H1 (cell line): Measurements from ENCODE around the gene MAN1C1. TPM values are rescaled to one million over a fixed set of nuclear protein-coding genes. Genes with fewer than 3 reads are reported as not detected.
A peak's percentile ranks its signal among the peaks of the same experiment; 100 is the strongest.

ENCODE experiments used
- CTCF ChIA-PET: fragments of 300-600 bp; sonication (Branson Sonifier 250); formaldehyde crosslinking; loops from one replicate; lab custom pipeline; 2021; ENCODE audit not compliant: partially characterized antibody; lab: Charles Lee
- POLR2A ChIA-PET: fragments of 300-600 bp; sonication (Branson Sonifier 250); formaldehyde crosslinking; loops from one replicate; lab custom pipeline; 2021; ENCODE audit warnings: inconsistent platforms; ENCODE audit not compliant: partially characterized antibody; lab: Charles Lee
- DNase-seq, 2 experiments: peaks; one replicate each; pipeline versions ENCODE4 v3.0.0 to v3.0.0-alpha.2; 2010 to 2022; ENCODE audit warnings: low spot score in 2 of 2, low read depth in 1 of 2, mixed read lengths in 1 of 2
- FAIRE-seq: peaks from 2 replicates; lab custom pipeline; 2011; peaks lifted over from hg19 to GRCh38; lab: Jason Lieb, UNC
- H2AFZ ChIP-seq: 2 replicates; pipeline ENCODE4 v1.8.1; 2012; ENCODE audit warnings: low read length, inconsistent platforms
- H2AK5ac ChIP-seq: 2 replicates; pipeline ENCODE4 v1.6.1; 2013; ENCODE audit warnings: low read depth, low read length
- H2BK120ac ChIP-seq: replicated peaks from 2 replicates; pipeline ENCODE3; 2013; ENCODE audit warnings: low read depth, low read length, inconsistent platforms
- H2BK12ac ChIP-seq: 2 replicates; pipeline ENCODE4 v1.6.1; 2013; ENCODE audit warnings: low read depth, low read length
- H2BK15ac ChIP-seq: 2 replicates; pipeline ENCODE4 v1.6.1; 2013; ENCODE audit warnings: low read length
- H2BK20ac ChIP-seq: 2 replicates; pipeline ENCODE4 v1.6.1; 2013; ENCODE audit warnings: low read length
- H2BK5ac ChIP-seq: 2 replicates; pipeline ENCODE4 v1.6.1; 2013; ENCODE audit warnings: low read depth, low read length
- H3K14ac ChIP-seq: 2 replicates; pipeline ENCODE4 v1.6.1; 2013; ENCODE audit warnings: inconsistent platforms; ENCODE audit not compliant: insufficient read length
- H3K18ac ChIP-seq: 2 replicates; pipeline ENCODE4 v1.6.1; 2013; ENCODE audit warnings: low read length; ENCODE audit errors: extremely low read depth
- H3K23ac ChIP-seq: 2 replicates; pipeline ENCODE4 v1.6.1; 2013; ENCODE audit warnings: inconsistent platforms; ENCODE audit not compliant: insufficient read length
- H3K23me2 ChIP-seq: 2 replicates; pipeline ENCODE4 v1.6.1; 2013; ENCODE audit warnings: low read depth, low read length
- H3K27ac ChIP-seq: 2 replicates; pipeline ENCODE4 v1.6.1; 2011; ENCODE audit warnings: low read depth, low read length, inconsistent platforms
- H3K27me3 ChIP-seq, 4 experiments: replicated peaks in 1 of 4; 1 replicate in 1 of 4; 2 replicates in 3 of 4; pipeline versions ENCODE4 v1.6.1 to v1.8.1; 2011 to 2013; ENCODE audit warnings: low read length in 3 of 4, mild to moderate bottlenecking in 3 of 4, inconsistent platforms in 2 of 4, mixed read lengths in 2 of 4, moderate library complexity in 1 of 4; ENCODE audit not compliant: control insufficient read depth in 3 of 4, insufficient read depth in 3 of 4; ENCODE audit errors: extremely low read depth in 1 of 4
- H3K36me3 ChIP-seq, 4 experiments: 2 replicates each; pipeline versions ENCODE4 v1.6.1 to v1.8.1; 2011 to 2013; ENCODE audit warnings: mild to moderate bottlenecking in 4 of 4, low read length in 3 of 4, moderate library complexity in 2 of 4, control low read depth in 1 of 4, inconsistent platforms in 1 of 4; ENCODE audit not compliant: insufficient read depth in 4 of 4, control insufficient read depth in 2 of 4
- H3K4ac ChIP-seq: replicated peaks from 2 replicates; pipeline ENCODE3; 2013; ENCODE audit warnings: low read length, low read depth, mixed read lengths, inconsistent platforms; ENCODE audit not compliant: insufficient read length
- H3K4me1 ChIP-seq, 4 experiments: replicated peaks in 1 of 4; 1 replicate in 1 of 4; 2 replicates in 3 of 4; pipeline versions ENCODE4 v1.6.1 to v1.8.1; 2011 to 2013; ENCODE audit warnings: low read length in 3 of 4, inconsistent platforms in 2 of 4, mixed read lengths in 1 of 4; ENCODE audit not compliant: insufficient read depth in 4 of 4, control insufficient read depth in 3 of 4
- H3K4me2 ChIP-seq, 2 experiments: 2 replicates each; pipeline versions ENCODE4 v1.6.1 to v1.8.1; 2011 to 2013; ENCODE audit warnings: low read depth in 2 of 2, low read length in 2 of 2, control low read depth in 1 of 2, inconsistent platforms in 1 of 2, mild to moderate bottlenecking in 1 of 2; ENCODE audit not compliant: insufficient read depth in 1 of 2
- H3K4me3 ChIP-seq, 4 experiments: fragments of 200-600, 300-600 bp in 1 of 4; sonication (generic), shearing (Covaris generic), sonication (Bioruptor Twin) in 1 of 4; 2 replicates each; pipeline versions ENCODE4 v1.5.1 to v1.8.1; 2011 to 2016; ENCODE audit warnings: low read length in 4 of 4, low read depth in 3 of 4, control low read depth in 2 of 4, inconsistent platforms in 2 of 4, mild to moderate bottlenecking in 2 of 4, mixed read lengths in 1 of 4, moderate library complexity in 1 of 4; ENCODE audit not compliant: insufficient read depth in 2 of 4; ENCODE audit errors: extremely low read depth in 1 of 4
- H3K56ac ChIP-seq: replicated peaks from 2 replicates; pipeline ENCODE3; 2013; ENCODE audit warnings: low read depth, mild to moderate bottlenecking, mixed read lengths, low read length, inconsistent platforms; ENCODE audit not compliant: insufficient read length
- H3K79me1 ChIP-seq: 2 replicates; pipeline ENCODE4 v1.6.1; 2013; ENCODE audit warnings: low read depth, low read length, control low read depth
- H3K79me2 ChIP-seq, 2 experiments: 2 replicates each; pipeline versions ENCODE4 v1.6.1 to v1.8.1; 2012 to 2013; ENCODE audit warnings: low read length in 2 of 2, mild to moderate bottlenecking in 2 of 2, inconsistent platforms in 1 of 2; ENCODE audit not compliant: insufficient read depth in 2 of 2, control insufficient read depth in 1 of 2
- H3K9ac ChIP-seq, 4 experiments: replicated peaks in 1 of 4; 1 replicate in 1 of 4; 2 replicates in 3 of 4; pipeline versions ENCODE4 v1.6.1 to v1.8.1; 2011 to 2013; ENCODE audit warnings: low read depth in 3 of 4, low read length in 3 of 4, control low read depth in 2 of 4, mild to moderate bottlenecking in 2 of 4, moderate library complexity in 2 of 4, inconsistent platforms in 1 of 4; ENCODE audit errors: extremely low read depth in 1 of 4
- H3K9me3 ChIP-seq, 2 experiments: 2 replicates each; pipeline versions ENCODE4 v1.6.1 to v1.8.1; 2012 to 2013; ENCODE audit warnings: mild to moderate bottlenecking in 2 of 2, moderate library complexity in 2 of 2, control low read depth in 1 of 2, inconsistent platforms in 1 of 2, low read depth in 1 of 2, low read length in 1 of 2, mixed read lengths in 1 of 2; ENCODE audit not compliant: insufficient read depth in 2 of 2
- H4K20me1 ChIP-seq, 2 experiments: replicated peaks in 1 of 2; 2 replicates each; pipeline versions ENCODE3 to v1.8.1; 2011 to 2013; ENCODE audit warnings: inconsistent platforms in 2 of 2, low read length in 2 of 2, mild to moderate bottlenecking in 1 of 2; ENCODE audit not compliant: insufficient read depth in 2 of 2, control insufficient read depth in 1 of 2
- H4K5ac ChIP-seq: 2 replicates; pipeline ENCODE4 v1.6.1; 2013; ENCODE audit warnings: low read length, low read depth, mixed read lengths, inconsistent platforms; ENCODE audit not compliant: insufficient read length
- H4K8ac ChIP-seq: 2 replicates; pipeline ENCODE4 v1.8.0; 2013; ENCODE audit warnings: mild to moderate bottlenecking, moderate library complexity, low read length, inconsistent platforms; ENCODE audit not compliant: insufficient read depth; ENCODE audit errors: extremely low read depth
- H4K91ac ChIP-seq: replicated peaks from 2 replicates; pipeline ENCODE3; 2013; ENCODE audit warnings: low read length, mixed read lengths, inconsistent platforms; ENCODE audit not compliant: insufficient read length
- CHD2 ChIP-seq: IDR thresholded peaks from 2 replicates; pipeline ENCODE4 v1.6.1; 2012; ENCODE audit warnings: low read length, improper control_type of control experiment
- CTBP2 ChIP-seq: IDR thresholded peaks from 2 replicates; pipeline ENCODE4 v1.7.0; 2011; ENCODE audit warnings: borderline replicate concordance, mild to moderate bottlenecking, moderate library complexity, mixed read lengths, low read length; ENCODE audit not compliant: insufficient read depth, insufficient read length
- KDM4A ChIP-seq: IDR thresholded peaks from one replicate; pipeline ENCODE4 v1.7.1; 2012; ENCODE audit warnings: low read depth, mild to moderate bottlenecking, moderate library complexity, low read length, inconsistent platforms; ENCODE audit not compliant: severe bottlenecking
- TAF7 ChIP-seq: optimal IDR thresholded peaks from 2 replicates; pipeline ENCODE3; 2011; ENCODE audit warnings: low read depth, mild to moderate bottlenecking, inconsistent platforms, low read length, moderate library complexity, borderline replicate concordance
- WGBS, 2 experiments: shearing (Covaris generic) in 1 of 2; methylation state at CpG; one replicate each; pipeline versions ENCODE4 v1.1.6 to v1.1.7; 2013 to 2015; ENCODE audit warnings: low lambda C conversion rate in 2 of 2, mixed read lengths in 2 of 2, inconsistent platforms in 1 of 2, low coverage in 1 of 2, missing lambda C conversion rate in 1 of 2; ENCODE audit not compliant: insufficient replicate concordance in 2 of 2, insufficient coverage in 1 of 2, insufficient read length in 1 of 2; ENCODE audit errors: extremely low coverage in 1 of 2, missing lambda C conversion rate in 1 of 2; 5-methylcytosine and 5-hydroxymethylcytosine counted together
- polyA plus RNA-seq, 7 experiments: library from polyadenylated mRNA; depleted of rRNA in 3 of 7; stranded (reverse) in 5 of 7; unstranded in 2 of 7; fragments of >200 nt in 5 of 7; fragments of 200-250 nt in 2 of 7; gene quantifications; 1 replicate in 5 of 7; 2 replicates in 1 of 7; 4 replicates in 1 of 7; pipeline versions ENCODE4 v1.2.1 to v1.2.3, GENCODE V29; 2011 to 2013; ENCODE audit warnings: missing spikeins in 2 of 7, mixed read lengths in 2 of 7
- total RNA-seq: library from RNA; stranded (reverse); fragmentation: NEBNext Ultra II Directional; extraction: Animal tissue kit (Norgen Biotek cat#: 25700); gene quantifications from 2 replicates; pipeline ENCODE4 v1.2.1, GENCODE V29; 2021

MAN1C1 gene
- total and polyA plus RNA-seq, 2 of the 8 experiments (the other 6 are each of a cell fraction or from before 2014, with no cell fraction given), result 7.8 to 15.2 TPM

DNA sequence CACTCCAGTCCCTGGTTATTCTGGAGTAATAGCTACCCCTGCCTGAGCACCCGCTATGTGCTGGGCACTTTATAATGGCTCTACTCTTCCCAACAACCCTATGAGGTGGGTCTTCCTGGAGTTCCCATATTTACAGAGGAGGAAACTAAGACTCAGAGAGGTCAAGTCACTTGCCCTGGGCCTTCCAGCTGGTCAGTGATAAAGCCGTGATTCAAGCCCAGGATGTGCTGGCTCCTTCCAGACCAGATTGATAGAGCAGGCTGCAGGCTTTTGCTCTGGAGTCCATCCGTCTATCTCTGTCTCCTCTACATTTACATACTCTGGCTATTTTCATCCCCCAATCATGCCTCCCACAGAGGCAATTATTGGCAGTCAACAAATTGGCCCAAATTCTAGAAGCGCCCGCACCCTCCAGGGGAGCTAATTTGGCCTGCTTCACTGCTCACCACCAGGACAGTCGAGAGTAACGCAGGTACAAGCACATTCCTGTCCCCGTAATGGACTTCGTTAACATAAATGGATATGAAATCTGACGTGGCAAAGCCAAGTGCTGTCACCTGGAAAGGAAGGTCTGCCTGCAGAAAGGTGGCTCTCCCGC lies 143.6 kb downstream of the MAN1C1 start:
- Histone ChIP-seq H3K36me3 (no peaks in the 10 kb centered on the region; a peak in 1 of 8 replicates), H3K27ac (no peak overlapping the region), H3K4me1 (peaks cover 0 to 16% (median 7%) of the 10 kb centered on the region in 4 experiments; a peak in 5 of 7 replicates), H3K79me2 (no peaks in the 10 kb centered on the region), H3K4me2 (no peak overlapping the region), H4K91ac (no peak overlapping the region), H3K56ac (no peak overlapping the region), H3K4me3 (no peak overlapping the region), H4K20me1 (no peaks in the 10 kb centered on the region), H3K27me3 (no peaks in the 10 kb centered on the region), H2AK5ac (0 out of 2 replicates have a peak overlapping the region, but pooled peaks have one; percentile 53), H3K9ac (no peak overlapping the region), H3K18ac (no peak overlapping the region), H3K23ac (no peak overlapping the region), H2BK15ac (0 out of 2 replicates have a peak overlapping the region, but pooled peaks have one; percentile 5), H2BK120ac (no peak overlapping the region), H4K8ac (no peak overlapping the region), H3K23me2 (no peaks in the 10 kb centered on the region), H3K4ac (no peak overlapping the region), H2BK12ac (0 out of 2 replicates have a peak overlapping the region, but pooled peaks have one; percentile 39), H3K14ac (no peak overlapping the region), H2BK20ac (no peak overlapping the region), H2BK5ac (no peak overlapping the region), H4K5ac (no peak overlapping the region), H2AFZ (no peak overlapping the region), H3K9me3 (no peaks in the 10 kb centered on the region), H3K79me1 (no peaks in the 10 kb centered on the region)
- FAIRE-seq (no peak), DNase-seq (no peak)
- TF ChIP-seq KDM4A (no peak), TAF7 (no peak), CHD2 (no peak), CTBP2 (no peak)
- ChIA-PET POLR2A (interaction anchor here (0.5 to 1.8 kb wide), 4 partner anchors 10 to 35 kb away, joined by 3 to 5 read pairs (median 4); no protein-coding TSS in a partner anchor), CTCF (interaction anchor here (0.6 to 3.4 kb wide), 14 partner anchors 9 to 194 kb away, joined by 3 to 25 read pairs (median 5); no protein-coding TSS in a partner anchor)
- 90% methylated on average over 11 of the region's 11 CpGs; no CpG with 5 or more reads in 1 of the 2 experiments for WGBS, 2 experiments
